ENCODE results near the gene SETD7.

The SETD7 gene

GRCh38 chr4:139556071-139556723, at the start of gene SETD7:
Gene SETD7, minus strand, starts transcription at chr4:139556219. Its CDS starts 82 bp downstream, at chr4:139556137.
- peak; percentile 69 for DNase-seq

- DNase-seq = no peak
Observed at GRCh38 chr4:139605516-139605915, 49.5 kb upstream of the SETD7 start.

GRCh38 chr4:139603576-139604410, 47.8 kb upstream of the SETD7 start:
- peak; percentile 34 for DNase-seq

- no peak for DNase-seq
Observed at GRCh38 chr4:139602776-139603360, 46.8 kb upstream of the SETD7 start.

- no peak for DNase-seq
Observed at GRCh38 chr4:139600662-139601061, 44.6 kb upstream of the SETD7 start.

GRCh38 chr4:139599594-139600374, 43.8 kb upstream of the SETD7 start:
- DNase-seq = no peak

GRCh38 chr4:139599076-139599475, 43.1 kb upstream of the SETD7 start:
- DNase-seq = no peak

GRCh38 chr4:139596684-139597279, 40.8 kb upstream of the SETD7 start:
- no peak for DNase-seq

- DNase-seq = no peak
Observed at GRCh38 chr4:139596034-139596683, 40.1 kb upstream of the SETD7 start.

GRCh38 chr4:139594591-139595185, 38.7 kb upstream of the SETD7 start:
- DNase-seq = no peak

- DNase-seq = no peak
Observed at GRCh38 chr4:139593091-139593564, 37.1 kb upstream of the SETD7 start.

GRCh38 chr4:139589336-139590018, 33.5 kb upstream of the SETD7 start:
- DNase-seq = no peak

GRCh38 chr4:139587446-139587845, 31.4 kb upstream of the SETD7 start:
- DNase-seq = no peak

GRCh38 chr4:139585473-139585872, 29.5 kb upstream of the SETD7 start:
- DNase-seq = no peak

- no peak for DNase-seq
Observed at GRCh38 chr4:139584784-139585183, 28.8 kb upstream of the SETD7 start.

- no peak for DNase-seq
Observed at GRCh38 chr4:139584013-139584412, 28.0 kb upstream of the SETD7 start.

GRCh38 chr4:139582044-139582443, 26.0 kb upstream of the SETD7 start:
- DNase-seq = no peak

- DNase-seq = no peak
Observed at GRCh38 chr4:139581096-139581495, 25.1 kb upstream of the SETD7 start.

- DNase-seq = no peak
Observed at GRCh38 chr4:139576219-139576618, 20.2 kb upstream of the SETD7 start.

- no peak for DNase-seq
Observed at GRCh38 chr4:139575072-139575471, 19.1 kb upstream of the SETD7 start.

GRCh38 chr4:139574641-139575040, 18.6 kb upstream of the SETD7 start:
- DNase-seq = no peak

Measured in NCI-H446 treated with DMSO at 0.1 percent for 48 hours (cell line).